Breast epithelium (tissue), 3 donors: Measurements from ENCODE around the gene LSAMP.

Source experiments
- POLR2A ChIP-seq: fragments of 450-650 bp; IDR thresholded peaks from one replicate; pipeline ENCODE4 v1.6.1; 2016; ENCODE audit warnings: antibody characterized with exemption, mild to moderate bottlenecking, moderate library complexity
- POLR2AphosphoS5 ChIP-seq, 3 donors: sonication (generic); formaldehyde crosslinking; IDR thresholded peaks; one replicate each; pipeline ENCODE4 v1.6.1; 2017; ENCODE audit warnings: antibody characterized with exemption in 3 of 3
- TF ChIP-seq, protein P1 (sequence below), 3 donors: fragments of 450-650 bp; IDR thresholded peaks; one replicate each; pipeline ENCODE4 v1.5.1; 2016 to 2017; ENCODE audit warnings: antibody characterized with exemption in 3 of 3, mild to moderate bottlenecking in 3 of 3, moderate library complexity in 3 of 3

DNA sequence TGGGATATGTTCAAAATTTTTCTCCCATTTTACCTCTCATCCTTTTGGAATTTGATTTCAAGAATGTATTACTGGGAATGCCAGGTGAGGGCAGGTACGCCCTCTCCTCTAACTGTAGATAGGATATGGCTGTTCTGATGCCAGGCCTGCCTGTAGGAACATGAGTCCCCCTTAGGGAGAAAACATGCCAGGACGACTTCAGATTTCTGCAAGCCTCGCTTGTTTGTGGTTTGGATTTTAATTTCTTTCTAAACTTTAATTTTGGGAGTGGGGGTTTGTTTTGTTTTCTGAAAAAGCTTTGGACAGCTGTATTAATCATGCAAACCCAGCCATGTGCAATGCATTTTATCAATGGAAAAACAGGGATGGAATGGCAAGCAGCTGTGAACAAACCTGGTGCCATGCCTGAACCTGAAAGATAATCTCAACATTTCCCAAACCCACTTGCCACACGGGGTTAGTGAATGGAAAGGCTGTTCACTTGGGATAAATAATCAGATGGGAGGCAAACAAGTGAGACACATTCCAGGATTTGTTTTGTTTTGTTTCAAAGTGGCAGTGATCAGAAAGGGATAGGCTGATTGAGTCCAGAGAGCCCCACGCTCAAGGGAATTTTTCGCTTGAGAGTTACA lies 614.4 kb downstream of the LSAMP start:
- TF ChIP-seq, protein P1, sequence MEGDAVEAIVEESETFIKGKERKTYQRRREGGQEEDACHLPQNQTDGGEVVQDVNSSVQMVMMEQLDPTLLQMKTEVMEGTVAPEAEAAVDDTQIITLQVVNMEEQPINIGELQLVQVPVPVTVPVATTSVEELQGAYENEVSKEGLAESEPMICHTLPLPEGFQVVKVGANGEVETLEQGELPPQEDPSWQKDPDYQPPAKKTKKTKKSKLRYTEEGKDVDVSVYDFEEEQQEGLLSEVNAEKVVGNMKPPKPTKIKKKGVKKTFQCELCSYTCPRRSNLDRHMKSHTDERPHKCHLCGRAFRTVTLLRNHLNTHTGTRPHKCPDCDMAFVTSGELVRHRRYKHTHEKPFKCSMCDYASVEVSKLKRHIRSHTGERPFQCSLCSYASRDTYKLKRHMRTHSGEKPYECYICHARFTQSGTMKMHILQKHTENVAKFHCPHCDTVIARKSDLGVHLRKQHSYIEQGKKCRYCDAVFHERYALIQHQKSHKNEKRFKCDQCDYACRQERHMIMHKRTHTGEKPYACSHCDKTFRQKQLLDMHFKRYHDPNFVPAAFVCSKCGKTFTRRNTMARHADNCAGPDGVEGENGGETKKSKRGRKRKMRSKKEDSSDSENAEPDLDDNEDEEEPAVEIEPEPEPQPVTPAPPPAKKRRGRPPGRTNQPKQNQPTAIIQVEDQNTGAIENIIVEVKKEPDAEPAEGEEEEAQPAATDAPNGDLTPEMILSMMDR (IDR thresholded peaks at IDR 0.05): no peak
- TF ChIP-seq POLR2AphosphoS5 (IDR thresholded peaks at IDR 0.05) (no peak), POLR2A (no peak)
